ENCODE measurements around the gene NELL2. TPM values are rescaled to one million over a fixed set of nuclear protein-coding genes. Genes with fewer than 3 reads are reported as not detected.
"Not testable (repeated sequence)": the region's sequence is repeated elsewhere in the genome, so short reads cannot be mapped to it uniquely, and the experiment has no call there.

NELL2 gene
- polyA plus RNA-seq, 1 of the 3 experiments (the other 2 are of a cell fraction): 0.35 TPM

DNA sequence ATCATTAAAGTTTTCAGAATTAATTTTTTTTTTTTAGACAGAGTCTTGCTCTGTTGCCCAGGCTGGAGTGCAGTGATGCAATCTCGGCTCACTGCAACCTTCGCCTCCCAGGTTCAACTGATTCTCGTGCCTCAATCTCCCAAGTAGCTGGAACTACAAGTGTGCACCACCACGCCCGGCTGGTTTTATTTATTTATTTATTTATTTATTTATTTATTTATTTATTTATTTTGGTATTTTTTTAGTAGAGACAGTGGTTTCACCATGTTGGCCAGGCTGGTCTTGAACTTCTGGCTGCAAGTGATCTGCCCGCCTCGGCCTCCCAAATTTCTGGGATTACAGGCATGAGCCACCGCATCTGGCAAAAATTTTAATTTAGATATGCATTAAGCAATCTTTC is 54.4 kb downstream of the NELL2 start:
- H4K20me1 ChIP-seq (ENCODE audit: insufficient read depth); H3K4me1 ChIP-seq (ENCODE audit: control insufficient read depth in 1 of 2, insufficient read depth in 2 of 2, low read depth in 1 of 2, low read length in 1 of 2); H3K4me2 ChIP-seq; H3K9ac ChIP-seq; H2AFZ ChIP-seq (ENCODE audit: low read depth); H3K9me2 ChIP-seq; H3K27ac ChIP-seq (ENCODE audit: low read depth in 2 of 2, low read length in 1 of 2); DNase-seq; H3K9me3 ChIP-seq; POLR2A ChIA-PET; H3F3A ChIP-seq (replicated peaks; ENCODE audit: insufficient read depth); H3K27me3 ChIP-seq (ENCODE audit: insufficient read depth); H3K79me2 ChIP-seq (ENCODE audit: insufficient read depth); H3K4me3 ChIP-seq (ENCODE audit: low read depth in 2 of 2, low read length in 1 of 2); H3K36me3 ChIP-seq (replicated peaks in 1 of 2; ENCODE audit: control insufficient read depth in 1 of 2, insufficient read depth in 2 of 2, low read length in 1 of 2): not testable (repeated sequence)
- CTCF ChIA-PET: interaction anchor here (0.8 kb wide), 1 partner anchor 9 kb away, joined by 3 read pairs; no protein-coding TSS in a partner anchor
- WGBS (ENCODE audit: low lambda C conversion rate): 55% methylated on average over 8 of the region's 8 CpGs

DNA sequence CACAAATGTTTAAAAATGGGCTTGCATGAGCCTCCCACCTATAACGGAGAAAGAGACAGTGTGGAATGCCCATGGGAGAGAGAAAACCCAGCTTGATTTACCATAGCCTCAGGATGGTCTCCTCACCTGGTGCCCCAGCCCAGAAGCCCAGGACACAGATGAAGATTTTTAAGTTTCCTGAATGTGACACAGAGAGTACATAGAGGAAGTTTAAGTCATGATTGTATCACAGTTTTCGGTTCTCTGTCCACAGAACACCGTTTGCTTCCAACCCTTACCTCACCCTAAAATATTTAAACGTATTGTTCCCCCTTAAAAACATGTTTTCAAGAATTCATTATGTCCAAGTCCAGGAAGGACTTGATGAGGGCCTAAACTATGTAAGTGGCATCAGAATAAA is 56.2 kb downstream of the NELL2 start:
- Histone ChIP-seq H2AFZ (ENCODE audit: low read depth) (no peak overlapping the region), H3K9me2 (no peaks in the 10 kb centered on the region), H3K79me2 (ENCODE audit: insufficient read depth) (no peaks in the 10 kb centered on the region), H3K36me3 (replicated peaks in 1 of 2; ENCODE audit: control insufficient read depth in 1 of 2, insufficient read depth in 2 of 2, low read length in 1 of 2) (no peaks in the 10 kb centered on the region), H3F3A (replicated peaks; ENCODE audit: insufficient read depth) (no peaks in the 10 kb centered on the region), H3K9ac (no peak overlapping the region), H3K27me3 (ENCODE audit: insufficient read depth) (no peaks in the 10 kb centered on the region), H3K4me1 (ENCODE audit: control insufficient read depth in 1 of 2, insufficient read depth in 2 of 2, low read depth in 1 of 2, low read length in 1 of 2) (no peaks in the 10 kb centered on the region; a peak in 1 of 4 replicates), H4K20me1 (ENCODE audit: insufficient read depth) (no peaks in the 10 kb centered on the region), H3K27ac (ENCODE audit: low read depth in 2 of 2, low read length in 1 of 2) (no peak overlapping the region), H3K4me3 (ENCODE audit: low read depth in 2 of 2, low read length in 1 of 2) (no peak overlapping the region), H3K4me2 (no peak overlapping the region), H3K9me3 (no peaks in the 10 kb centered on the region)
- WGBS (ENCODE audit: low lambda C conversion rate): 40% methylated on average over 4 of the region's 4 CpGs
- DNase-seq: no peak
- ChIA-PET POLR2A (no interaction called here), CTCF (no interaction called here)
- no peak for TF ChIP-seq CHD2 (IDR thresholded peaks at IDR 0.05; ENCODE audit: low read length, partially characterized antibody)
- TF ChIP-seq RCOR1 (IDR thresholded peaks at IDR 0.05; ENCODE audit: low read length): no peak
- TF ChIP-seq REST (IDR thresholded peaks at IDR 0.05; ENCODE audit: low read depth, low read length): no peak
- TF ChIP-seq FOXM1 (IDR thresholded peaks at IDR 0.05; ENCODE audit: low read depth): no peak
- TF ChIP-seq GATA2 (CRISPR knock-in tag; IDR thresholded peaks at IDR 0.05): no peak
- TF ChIP-seq MXI1 (IDR thresholded peaks at IDR 0.05; ENCODE audit: low read depth, low read length): no peak
- no peak for TF ChIP-seq MEF2A (IDR thresholded peaks at IDR 0.05; ENCODE audit: borderline replicate concordance, low read depth)
- no peak for TF ChIP-seq RXRA (IDR thresholded peaks at IDR 0.05; ENCODE audit: borderline replicate concordance, low read depth)
- TF ChIP-seq EZH2phosphoT487 (IDR thresholded peaks at IDR 0.05; ENCODE audit: borderline replicate concordance, low read depth): no peak

Data from SK-N-SH (cell line).